PC-3 (cell line): ENCODE results near the gene GCC2. TPM values are rescaled to one million over a fixed set of nuclear protein-coding genes. Genes with fewer than 3 reads are reported as not detected.

ENCODE experiments used
- ATAC-seq: fragments of 200-7000 bp; cut with Tn5 transposase; 2 replicates; pipeline ENCODE4 v1.9.1; 2020; ENCODE audit warnings: mild to moderate bottlenecking, moderate library complexity
- BruUV-seq: library from RNA; stranded (reverse); fragments of 400-500 nt; replicated peaks from 2 replicates; lab custom pipeline; 2021; lab: Mats Ljungman, UMichigan
- CTCF ChIA-PET: fragments of 300-600 bp; sonication (Branson Sonifier 250); formaldehyde crosslinking; loops from one replicate; lab custom pipeline; 2022; ENCODE audit warnings: antibody characterized with exemption; lab: Charles Lee
- POLR2A ChIA-PET: fragments of 300-600 bp; sonication (Branson Sonifier 250); formaldehyde crosslinking; loops from one replicate; lab custom pipeline; 2022; ENCODE audit warnings: antibody characterized with exemption; ENCODE audit not compliant: unreplicated experiment; lab: Charles Lee
- DNase-seq: peaks from one replicate; pipeline ENCODE4 v3.0.0-alpha.2; 2015
- H2AFZ ChIP-seq: fragments of 300-600 bp; sonication (generic); 2 replicates; pipeline ENCODE4 v1.6.0; 2016; ENCODE audit warnings: antibody characterized with exemption, low read length
- H3F3A ChIP-seq: fragments of 300-600 bp; sonication (generic); one replicate; pipeline ENCODE4 v1.6.0; 2017; ENCODE audit warnings: antibody characterized with exemption, low read length, control low read depth, mild to moderate bottlenecking; ENCODE audit not compliant: unreplicated experiment
- H3K27ac ChIP-seq: fragments of 300-600 bp; sonication (generic); 2 replicates; pipeline ENCODE4 v1.5.1; 2016; ENCODE audit warnings: mild to moderate bottlenecking, low read length
- H3K27me3 ChIP-seq: fragments of 300-600 bp; sonication (generic); 2 replicates; pipeline ENCODE4 v1.6.1; 2016; ENCODE audit warnings: low read length, mixed read lengths
- H3K36me3 ChIP-seq: fragments of 300-600 bp; sonication (generic); 2 replicates; pipeline ENCODE4 v1.6.1; 2016; ENCODE audit warnings: low read depth, mixed run types, low read length, mixed read lengths
- H3K4me1 ChIP-seq: fragments of 300-600 bp; sonication (generic); 2 replicates; pipeline ENCODE4 v1.5.1; 2016; ENCODE audit warnings: low read length; ENCODE audit not compliant: insufficient read depth
- H3K4me2 ChIP-seq: fragments of 300-600 bp; sonication (generic); 2 replicates; pipeline ENCODE4 v1.6.0; 2016; ENCODE audit warnings: low read length
- H3K4me3 ChIP-seq: fragments of 300-600 bp; sonication (generic); 2 replicates; pipeline ENCODE4 v1.5.1; 2016; ENCODE audit warnings: mild to moderate bottlenecking, low read length, mixed read lengths
- H3K79me2 ChIP-seq: fragments of 300-600 bp; sonication (generic); 2 replicates; pipeline ENCODE4 v1.6.1; 2017; ENCODE audit warnings: low read length, mixed read lengths
- H3K9ac ChIP-seq: fragments of 300-600 bp; sonication (generic); 2 replicates; pipeline ENCODE4 v1.6.0; 2016; ENCODE audit warnings: mild to moderate bottlenecking, low read length
- H3K9me2 ChIP-seq: fragments of 300-600 bp; sonication (generic); replicated peaks from 2 replicates; pipeline ENCODE4 v1.6.1; 2016; ENCODE audit warnings: mixed run types, low read length, mixed read lengths
- H3K9me3 ChIP-seq: fragments of 300-600 bp; sonication (generic); 2 replicates; pipeline ENCODE4 v1.6.1; 2016; ENCODE audit warnings: low read length, mixed read lengths
- H4K20me1 ChIP-seq: fragments of 300-600 bp; sonication (generic); 2 replicates; pipeline ENCODE4 v1.6.1; 2016; ENCODE audit warnings: low read length, mixed read lengths
- EZH2 ChIP-seq: fragments of 300-600 bp; sonication (generic); IDR thresholded peaks from one replicate; pipeline ENCODE4 v1.6.1; 2017; ENCODE audit warnings: antibody characterized with exemption, mild to moderate bottlenecking, low read length; ENCODE audit not compliant: unreplicated experiment
- EZH2phosphoT487 ChIP-seq: fragments of 300-600 bp; sonication (generic); IDR thresholded peaks from 2 replicates; pipeline ENCODE4 v1.6.1; 2018; ENCODE audit warnings: mild to moderate bottlenecking, antibody characterized with exemption, low read length, borderline replicate concordance
- intact Hi-C: fragments of 100-400 bp; cut with micrococcal nuclease; formaldehyde crosslinking; loops from 2 replicates; pipeline ENCODE4 v1.9.0; 2023
- total RNA-seq: library from RNA; depleted of rRNA; stranded (reverse); fragments of >200 nt; gene quantifications from 2 replicates; pipeline ENCODE4 v1.2.3, GENCODE V29; 2014
- TF ChIP-seq, protein P1 (sequence below): fragments of 300-600 bp; sonication (generic); conservative IDR thresholded peaks from 2 replicates; pipeline ENCODE4 v1.5.1; 2017; ENCODE audit warnings: antibody characterized with exemption, low read depth, mild to moderate bottlenecking, low read length

GCC2 gene
- total RNA-seq, 1 experiment from 2014 or later: 10.1 TPM

- Histone ChIP-seq H3K27me3 (no peaks in the 10 kb centered on the region), H4K20me1 (no peaks in the 10 kb centered on the region), H3K9ac (no peak overlapping the region), H3K27ac (no peak overlapping the region), H3K36me3 (no peaks in the 10 kb centered on the region), H3F3A (no peaks in the 10 kb centered on the region), H3K79me2 (no peaks in the 10 kb centered on the region), H3K4me3 (no peak overlapping the region), H3K4me1 (peaks cover 4% of the 10 kb centered on the region; the same call in 1 of the 2 replicates), H3K9me2 (no peaks in the 10 kb centered on the region), H3K4me2 (no peak overlapping the region), H3K9me3 (peaks cover 8% of the 10 kb centered on the region; the same call in 1 of the 2 replicates), H2AFZ (no peak overlapping the region)
- BruUV-seq: no TSS peak
- TF ChIP-seq, protein P1, sequence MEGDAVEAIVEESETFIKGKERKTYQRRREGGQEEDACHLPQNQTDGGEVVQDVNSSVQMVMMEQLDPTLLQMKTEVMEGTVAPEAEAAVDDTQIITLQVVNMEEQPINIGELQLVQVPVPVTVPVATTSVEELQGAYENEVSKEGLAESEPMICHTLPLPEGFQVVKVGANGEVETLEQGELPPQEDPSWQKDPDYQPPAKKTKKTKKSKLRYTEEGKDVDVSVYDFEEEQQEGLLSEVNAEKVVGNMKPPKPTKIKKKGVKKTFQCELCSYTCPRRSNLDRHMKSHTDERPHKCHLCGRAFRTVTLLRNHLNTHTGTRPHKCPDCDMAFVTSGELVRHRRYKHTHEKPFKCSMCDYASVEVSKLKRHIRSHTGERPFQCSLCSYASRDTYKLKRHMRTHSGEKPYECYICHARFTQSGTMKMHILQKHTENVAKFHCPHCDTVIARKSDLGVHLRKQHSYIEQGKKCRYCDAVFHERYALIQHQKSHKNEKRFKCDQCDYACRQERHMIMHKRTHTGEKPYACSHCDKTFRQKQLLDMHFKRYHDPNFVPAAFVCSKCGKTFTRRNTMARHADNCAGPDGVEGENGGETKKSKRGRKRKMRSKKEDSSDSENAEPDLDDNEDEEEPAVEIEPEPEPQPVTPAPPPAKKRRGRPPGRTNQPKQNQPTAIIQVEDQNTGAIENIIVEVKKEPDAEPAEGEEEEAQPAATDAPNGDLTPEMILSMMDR: no peak
- no peak for TF ChIP-seq EZH2phosphoT487
- no peak for TF ChIP-seq EZH2
- DNase-seq: no peak
- POLR2A ChIA-PET: no interaction called here
- ATAC-seq: no peak
- intact Hi-C loops: no loop called here
- CTCF ChIA-PET: no interaction called here
These were observed 40.9 kb upstream of the GCC2 start for GRCh38 chr2:108407864-108408729.

GRCh38 chr2:108409768-108410167 is 39.2 kb upstream of the GCC2 start:
- H3K4me1 ChIP-seq: peaks cover 20% of the 10 kb centered on the region
- ChIA-PET CTCF (no interaction called here), POLR2A (interaction anchor here (0.5 kb wide), 1 partner anchor 18 kb away, joined by 4 read pairs; no protein-coding TSS in a partner anchor)
- no peak for TF ChIP-seq EZH2phosphoT487
- no peak for TF ChIP-seq EZH2
- TF ChIP-seq, protein P1: no peak
- H3K27ac ChIP-seq: no peak overlapping the region
- H3K9ac ChIP-seq: no peak overlapping the region
- no peak overlapping the region for H2AFZ ChIP-seq
- no peaks in the 10 kb centered on the region for H3K9me2 ChIP-seq
- BruUV-seq: no TSS peak
- no peaks in the 10 kb centered on the region for H3F3A ChIP-seq
- H4K20me1 ChIP-seq: no peaks in the 10 kb centered on the region
- DNase-seq (no peak), ATAC-seq (no peak)
- H3K4me2 ChIP-seq: no peak overlapping the region
- no peaks in the 10 kb centered on the region for H3K27me3 ChIP-seq
- intact Hi-C loops: no loop called here
- no peak overlapping the region for H3K4me3 ChIP-seq
- H3K79me2 ChIP-seq: no peaks in the 10 kb centered on the region
- peaks cover 8% of the 10 kb centered on the region; the same call in 1 of the 2 replicates for H3K9me3 ChIP-seq
- no peaks in the 10 kb centered on the region for H3K36me3 ChIP-seq
